ENCODE measurements around the gene SCARB1.
"Not testable (repeated sequence)": the region's sequence is repeated elsewhere in the genome, so short reads cannot be mapped to it uniquely, and the experiment has no call there.

The SCARB1 gene

DNA sequence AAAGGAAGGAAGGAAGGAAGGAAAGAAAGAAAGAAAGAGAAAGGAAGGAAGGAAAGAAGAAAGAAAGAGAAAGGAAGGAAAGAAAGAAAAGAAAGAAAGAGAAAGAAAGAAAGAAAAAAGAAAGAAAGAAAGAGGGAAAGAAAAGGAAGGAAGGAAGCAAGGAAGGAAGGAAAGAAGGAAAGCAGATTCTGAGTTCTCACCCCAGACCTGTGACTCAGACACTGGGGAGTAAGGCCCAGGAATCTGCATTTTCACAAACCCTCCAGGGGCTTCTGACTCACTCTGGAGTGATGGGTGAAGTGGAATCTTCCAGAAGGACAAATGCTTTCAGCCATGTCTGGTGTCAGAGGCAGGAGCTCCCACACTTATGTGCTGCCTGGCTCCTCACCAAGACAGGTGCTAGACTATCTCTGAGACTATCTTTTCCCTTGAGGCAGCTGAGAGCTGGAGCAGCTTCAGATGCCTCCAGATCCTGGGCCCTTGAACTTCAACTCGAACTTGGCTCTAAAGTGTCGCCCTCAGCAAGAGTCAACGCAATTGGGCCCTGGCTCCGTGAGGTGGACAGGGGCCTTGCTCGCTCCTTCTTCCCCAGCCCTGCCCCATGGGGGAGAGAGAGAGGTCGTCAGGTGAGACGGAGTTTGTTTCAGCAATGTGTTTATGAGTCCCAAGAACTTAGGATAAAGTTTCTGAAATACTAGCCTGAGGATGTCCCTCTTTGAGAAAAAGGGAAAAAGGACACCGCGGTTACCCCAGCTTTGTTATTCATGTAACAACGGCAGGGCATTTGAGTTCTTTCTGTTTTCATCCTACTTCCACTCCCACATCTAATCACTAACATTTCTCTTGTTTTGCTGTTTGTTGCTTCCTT is 19.8 kb upstream of the SCARB1 start:
- no peak for DNase-seq (ENCODE audit: low read depth, low spot score)

DNA sequence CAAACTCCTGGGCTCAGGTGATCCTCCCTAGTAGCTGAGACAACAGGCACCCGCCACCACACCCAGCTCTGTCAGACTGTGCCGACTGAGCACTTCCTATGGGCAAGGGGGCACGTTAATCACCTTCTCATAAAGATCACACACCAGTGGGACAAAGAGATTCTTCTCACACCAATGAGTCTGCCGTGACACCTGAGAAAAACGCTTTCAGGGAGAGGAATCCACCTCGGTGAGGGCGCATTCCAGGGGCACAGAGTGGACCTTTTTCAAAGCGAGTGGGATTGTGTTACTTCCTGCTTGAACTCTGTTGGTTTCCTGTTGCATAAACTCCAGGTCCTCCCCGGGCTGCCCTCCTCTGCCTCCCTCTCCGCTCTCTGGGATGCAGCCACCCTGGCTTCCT is 17.5 kb upstream of the SCARB1 start:
- DNase-seq (ENCODE audit: low read depth, low spot score), result no peak

- not testable (repeated sequence) for DNase-seq (ENCODE audit: low read depth, low spot score)
These were observed 16.7 kb upstream of the SCARB1 start for GRCh38 chr12:124880335-124880734.

DNA sequence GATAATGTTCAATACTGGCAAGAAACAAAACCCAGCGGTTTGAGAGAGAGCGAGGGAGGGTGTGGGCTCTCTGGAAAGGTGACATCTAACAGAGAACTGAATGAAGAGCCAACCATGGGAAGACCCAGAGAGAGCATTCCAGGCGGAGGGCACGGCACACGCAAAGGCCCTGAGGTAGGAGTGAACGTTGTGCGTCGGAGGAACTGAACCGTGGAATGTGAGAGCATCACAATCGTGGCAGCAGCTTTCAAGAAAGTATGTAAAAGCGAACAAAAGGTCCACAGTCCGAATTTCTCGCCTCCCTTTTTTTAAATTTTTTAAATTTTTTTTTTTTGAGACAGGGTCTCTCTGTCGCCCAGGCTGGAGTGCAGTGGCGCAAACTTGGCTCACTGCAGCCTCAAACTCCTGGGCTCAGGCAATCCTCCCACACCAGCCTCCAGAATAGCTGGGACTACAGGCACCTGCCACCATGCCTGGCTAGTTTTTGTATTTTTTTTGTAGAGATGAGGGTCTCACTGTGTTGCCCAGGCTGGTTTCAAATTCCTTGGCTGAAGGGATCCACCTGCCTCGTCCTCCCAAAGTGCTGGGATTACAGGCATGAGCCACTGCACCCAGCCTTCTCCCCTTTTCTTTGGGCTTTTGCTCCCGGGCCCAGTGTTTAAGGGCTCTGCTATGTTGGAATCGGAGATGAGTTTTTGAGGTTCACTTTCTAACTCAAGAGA is 15.3 kb upstream of the SCARB1 start:
- DNase-seq (ENCODE audit: low read depth, low spot score), result no peak

- DNase-seq (ENCODE audit: low read depth, low spot score), result no peak
These were observed 13.8 kb upstream of the SCARB1 start for GRCh38 chr12:124877423-124877822.

DNA sequence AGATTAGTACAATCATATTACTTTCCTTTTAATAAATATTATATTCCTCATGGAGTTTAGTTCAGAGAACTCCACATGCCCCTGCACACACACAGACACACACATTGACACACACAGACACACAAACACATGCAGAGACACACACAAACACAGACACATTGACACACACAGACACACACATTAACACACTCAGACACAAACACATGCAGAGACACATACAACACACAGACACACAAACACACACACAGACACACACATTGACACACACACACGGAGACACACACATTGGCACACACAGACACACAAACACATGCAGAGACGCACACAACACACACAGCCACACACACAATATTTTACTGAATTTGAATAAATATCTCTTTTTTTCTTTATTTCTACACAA is 12.5 kb upstream of the SCARB1 start:
- no peak for DNase-seq (ENCODE audit: low read depth, low spot score)

GRCh38 chr12:124875803-124876132 is 12.1 kb upstream of the SCARB1 start:
- no peak for DNase-seq (ENCODE audit: low read depth, low spot score)

- DNase-seq (ENCODE audit: low read depth, low spot score), result no peak
These were observed 11.5 kb upstream of the SCARB1 start for GRCh38 chr12:124874988-124875802.

DNA sequence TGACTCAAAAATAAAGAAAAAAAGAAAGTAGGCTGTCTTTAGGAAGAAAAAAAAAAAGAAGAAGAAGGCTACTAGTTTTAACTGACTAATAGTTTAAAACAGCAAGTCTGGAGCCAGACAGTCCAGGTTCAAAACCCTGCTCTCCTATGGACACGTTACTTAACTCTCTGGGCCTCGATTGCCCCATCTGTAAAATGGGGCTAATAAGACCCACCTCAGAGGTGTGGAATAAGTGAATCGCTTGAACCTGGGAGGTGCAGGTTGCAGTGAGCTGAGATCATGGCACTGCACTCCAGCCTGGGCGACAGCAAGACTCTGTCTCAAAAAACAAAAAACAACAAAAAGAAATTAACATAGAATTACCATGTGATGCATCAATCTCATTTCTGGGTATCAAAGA is 10.5 kb upstream of the SCARB1 start:
- no peak for DNase-seq (ENCODE audit: low read depth, low spot score)

DNA sequence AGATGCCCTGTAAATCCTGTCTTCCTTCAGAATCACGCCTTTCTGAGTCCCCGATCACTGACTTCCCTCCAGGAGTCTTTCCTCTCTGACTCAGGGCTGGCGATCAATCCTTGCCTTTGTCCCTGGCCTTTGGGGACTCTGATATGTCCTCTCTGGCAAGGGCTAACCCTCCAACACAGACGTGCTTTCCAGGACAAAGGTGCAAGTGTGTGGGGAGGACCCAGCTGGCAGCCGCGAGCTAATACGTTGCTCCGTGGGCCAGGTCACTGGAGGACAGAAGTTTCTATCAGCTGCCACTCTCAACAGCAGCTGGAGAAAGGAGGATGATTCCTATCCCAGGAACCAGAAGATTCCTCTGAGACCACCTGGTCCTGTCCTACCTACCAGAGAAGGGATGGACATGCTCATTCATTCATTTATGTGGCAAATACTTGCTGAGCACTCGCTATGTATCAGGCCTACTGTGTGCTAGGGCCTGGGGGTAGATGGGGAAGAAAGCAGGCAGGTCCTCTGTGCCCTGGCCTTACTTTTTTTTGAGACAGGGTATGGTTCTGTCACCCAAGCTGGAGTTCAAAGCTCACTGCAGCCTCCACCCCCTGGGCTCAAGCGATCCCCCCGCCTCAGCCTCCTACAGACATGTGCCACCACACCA is 8.5 kb upstream of the SCARB1 start:
- no peak for DNase-seq (ENCODE audit: low read depth, low spot score)

- DNase-seq (ENCODE audit: low read depth, low spot score), result no peak
These were observed 7.6 kb upstream of the SCARB1 start for GRCh38 chr12:124871297-124871696.

DNA sequence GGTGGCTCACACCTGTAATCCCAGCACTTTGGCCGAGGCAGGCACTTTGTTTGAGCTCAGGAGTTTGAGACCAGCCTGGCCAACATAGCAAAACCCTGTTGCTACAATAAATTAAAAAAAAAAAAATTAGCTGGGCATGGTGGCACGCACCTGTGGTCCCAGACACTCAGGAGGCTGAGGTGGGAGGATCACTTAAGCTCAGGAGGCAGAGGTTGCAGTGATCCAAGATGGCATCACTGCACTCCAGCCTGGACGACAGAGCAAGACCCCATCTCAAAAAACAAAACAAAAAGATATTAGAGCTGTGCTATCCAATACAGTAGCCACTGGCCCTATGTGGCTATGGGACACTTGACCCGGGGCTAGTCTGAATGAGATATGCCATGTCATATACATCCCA is 6.9 kb upstream of the SCARB1 start:
- DNase-seq (ENCODE audit: low read depth, low spot score), result no peak

DNA sequence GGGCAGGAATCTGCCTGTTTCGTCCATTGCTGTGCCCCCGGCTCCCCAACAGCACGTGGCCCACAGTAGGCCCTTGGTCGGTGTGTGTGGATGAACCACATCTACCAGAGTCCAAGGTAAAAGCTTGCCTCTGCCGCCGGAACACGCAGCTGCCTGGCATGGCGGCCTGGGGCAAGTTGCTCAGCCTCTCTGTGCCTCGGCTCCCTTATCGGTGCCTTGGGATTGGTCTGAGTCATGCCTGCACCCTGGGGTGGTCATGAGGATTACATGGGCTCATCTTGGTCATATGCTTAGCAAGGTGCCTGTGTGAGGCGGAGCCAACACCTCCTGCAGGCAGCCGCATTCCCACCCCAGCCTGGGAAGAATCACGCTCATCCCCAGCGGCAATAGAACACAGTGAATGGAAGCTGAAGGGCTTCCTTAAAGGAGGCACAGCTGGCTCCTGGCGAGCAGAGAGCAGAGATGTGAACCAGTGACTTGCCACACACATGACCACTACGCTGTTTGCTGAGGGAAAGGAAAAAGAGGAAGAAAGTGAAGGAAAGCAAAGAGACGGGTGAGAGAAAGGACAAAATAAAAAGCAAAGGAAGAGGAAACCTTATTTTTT is 5.5 kb upstream of the SCARB1 start:
- DNase-seq (ENCODE audit: low read depth, low spot score), result no peak

DNA sequence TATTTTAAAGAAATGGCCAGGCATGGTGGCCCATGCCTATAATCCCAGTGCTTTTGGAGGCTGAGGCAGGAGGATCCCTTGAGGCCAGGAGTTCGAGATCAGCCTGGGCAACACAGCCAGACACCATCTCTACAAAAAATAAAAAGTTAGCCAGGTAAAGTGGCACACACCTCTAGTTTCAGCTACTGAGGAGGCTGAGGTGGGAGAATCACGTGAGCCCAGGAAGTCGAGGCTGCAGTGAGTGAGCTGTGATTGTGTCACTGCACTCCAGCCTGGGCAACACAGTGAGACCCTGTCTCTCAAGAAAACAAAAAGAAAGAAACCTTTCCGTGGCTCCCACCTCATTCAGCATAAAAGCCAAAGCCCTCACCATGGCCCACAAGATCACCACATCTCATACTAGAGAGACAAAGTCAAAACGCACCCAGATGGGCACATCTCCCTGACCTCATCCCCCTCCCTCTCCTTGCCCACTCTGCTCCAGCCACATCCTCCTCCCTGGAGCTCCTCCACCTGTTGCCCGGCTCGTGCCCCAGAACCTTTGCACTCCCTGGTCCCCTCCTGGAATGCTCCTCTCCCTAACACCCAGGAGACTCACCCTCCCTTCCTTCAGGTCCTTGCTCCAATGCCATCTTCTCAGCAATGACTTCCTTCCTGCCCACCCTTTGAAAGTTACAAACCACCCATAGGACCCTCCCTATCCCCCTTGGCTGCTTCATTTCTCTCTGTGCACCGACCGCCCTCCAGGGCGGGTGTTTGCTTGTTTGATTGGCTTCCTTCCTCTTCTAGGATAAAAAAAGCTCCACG is 4.8 kb upstream of the SCARB1 start:
- DNase-seq (ENCODE audit: low read depth, low spot score), result no peak

GRCh38 chr12:124867401-124867930 is 3.8 kb upstream of the SCARB1 start:
- no peak for DNase-seq (ENCODE audit: low read depth, low spot score)

- DNase-seq (ENCODE audit: low read depth, low spot score), result no peak
These were observed 3.3 kb upstream of the SCARB1 start for GRCh38 chr12:124866883-124867400.

GRCh38 chr12:124866195-124866882 is 2.7 kb upstream of the SCARB1 start:
- DNase-seq (ENCODE audit: low read depth, low spot score), result no peak

DNA sequence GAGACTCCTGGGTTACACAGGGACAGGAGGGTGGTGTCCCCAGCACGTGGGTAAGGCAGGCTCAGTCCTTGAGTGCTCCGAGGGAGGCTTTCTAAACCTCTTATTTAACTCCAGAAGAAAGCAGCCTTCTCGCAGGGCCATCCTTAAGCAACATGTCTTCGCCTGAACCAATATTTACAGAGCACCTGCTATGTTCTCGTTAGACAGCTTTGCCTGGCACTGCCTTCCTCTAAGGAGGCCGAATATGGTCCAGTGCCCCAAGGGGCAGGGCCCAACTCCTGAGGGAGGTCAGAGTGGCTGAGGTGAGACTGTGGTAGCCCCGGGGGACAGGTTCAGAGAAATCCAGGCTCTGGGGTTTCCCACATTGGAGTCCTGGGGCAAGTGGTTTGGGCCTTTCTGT is 2.1 kb upstream of the SCARB1 start:
- DNase-seq (ENCODE audit: low read depth, low spot score), result no peak

- DNase-seq (ENCODE audit: low read depth, low spot score), result no peak
These were observed 675 bp upstream of the SCARB1 start for GRCh38 chr12:124864326-124864752.

Data from activated naive CD8-positive, alpha-beta T cell treated with anti-CD3 and anti-CD28 coated beads, Interleukin-2, amount 50 U/mL, for 16 hours (primary cell).